Kidney (tissue), 14 donors: Measurements from ENCODE around the gene PRKN. TPM values are rescaled to one million over a fixed set of nuclear protein-coding genes. Genes with fewer than 3 reads are reported as not detected.

Experiments
- DNase-seq, 5 donors: peaks; one replicate each; pipeline ENCODE4 v3.0.0-alpha.2; 2013 to 2020
- FAIRE-seq: peaks from 2 replicates; lab custom pipeline; 2012; peaks lifted over from hg19 to GRCh38; lab: Jason Lieb, UNC
- H3K27ac ChIP-seq, 2 donors: one replicate each; pipeline ENCODE4 v1.7.0; 2013; ENCODE audit warnings: low read depth in 2 of 2, low read length in 2 of 2, inconsistent platforms in 1 of 2
- H3K27me3 ChIP-seq: one replicate; pipeline ENCODE4 v1.7.1; 2013; ENCODE audit warnings: low read length, inconsistent platforms; ENCODE audit not compliant: control insufficient read depth, insufficient read depth
- H3K36me3 ChIP-seq, 3 donors: one replicate each; pipeline versions ENCODE4 v1.7.0 to v1.7.1; 2013; ENCODE audit warnings: low read length in 3 of 3, control low read depth in 1 of 3, inconsistent platforms in 1 of 3; ENCODE audit not compliant: insufficient read depth in 3 of 3, control insufficient read depth in 2 of 3
- H3K4me1 ChIP-seq, 3 donors: one replicate each; pipeline versions ENCODE4 v1.7.0 to v1.7.1; 2013; ENCODE audit warnings: low read length in 3 of 3, inconsistent platforms in 1 of 3, low read depth in 1 of 3; ENCODE audit not compliant: control insufficient read depth in 2 of 3, insufficient read depth in 2 of 3
- H3K4me3 ChIP-seq, 3 donors: one replicate each; pipeline versions ENCODE4 v1.7.0 to v1.8.1; 2013; ENCODE audit warnings: low read length in 3 of 3, control low read depth in 1 of 3, inconsistent platforms in 1 of 3
- H3K9ac ChIP-seq, 3 donors: one replicate each; pipeline versions ENCODE4 v1.7.0 to v1.7.1; 2013; ENCODE audit warnings: low read length in 3 of 3, control low read depth in 1 of 3, inconsistent platforms in 1 of 3
- H3K9me3 ChIP-seq, 3 donors: one replicate each; pipeline versions ENCODE4 v1.7.0 to v1.7.1; 2013; ENCODE audit warnings: low read length in 3 of 3, control low read depth in 1 of 3, inconsistent platforms in 1 of 3; ENCODE audit not compliant: control insufficient read depth in 2 of 3, insufficient read depth in 1 of 3
- CTCF ChIP-seq: IDR thresholded peaks from 3 replicates; pipeline ENCODE4 v1.5.1; 2012; ENCODE audit warnings: mild to moderate bottlenecking, moderate library complexity, borderline replicate concordance; ENCODE audit not compliant: insufficient read depth; ENCODE audit errors: extremely low read depth
- intact Hi-C: fragments of 100-400 bp; cut with DNase I; formaldehyde crosslinking; loops from one replicate; pipeline ENCODE4 v1.11.1; 2022
- polyA plus RNA-seq: library from polyadenylated mRNA; stranded (reverse); fragments of 350-450 nt; fragmentation: Illumina TruSeq; extraction: RNeasy Lipid Tissue Mini Kit (QIAGEN cat#74804); gene quantifications from one replicate; pipeline ENCODE4 v1.2.3, GENCODE V29; 2014; ENCODE audit warnings: low read depth, low replicate concordance; ENCODE audit not compliant: insufficient read depth
- total RNA-seq: library from RNA; stranded (reverse); fragmentation: NEBNext Ultra II Directional; extraction: Animal tissue kit (Norgen Biotek cat#: 25700); gene quantifications from one replicate; pipeline ENCODE4 v1.2.1, GENCODE V29; 2021
- donor health status: control.
- donor health status: control.
- donor health status: control.
- donor health status: control.
- donor health status: control.
- donor health status: DM: yes; HTN: yes; CAD: no.
- donor health status: Normal renal cell carcinoma (clear cell type).

The PRKN gene
- total and polyA plus RNA-seq, 2 donors from 2014 or later: 8.6 to 10.4 TPM

DNA sequence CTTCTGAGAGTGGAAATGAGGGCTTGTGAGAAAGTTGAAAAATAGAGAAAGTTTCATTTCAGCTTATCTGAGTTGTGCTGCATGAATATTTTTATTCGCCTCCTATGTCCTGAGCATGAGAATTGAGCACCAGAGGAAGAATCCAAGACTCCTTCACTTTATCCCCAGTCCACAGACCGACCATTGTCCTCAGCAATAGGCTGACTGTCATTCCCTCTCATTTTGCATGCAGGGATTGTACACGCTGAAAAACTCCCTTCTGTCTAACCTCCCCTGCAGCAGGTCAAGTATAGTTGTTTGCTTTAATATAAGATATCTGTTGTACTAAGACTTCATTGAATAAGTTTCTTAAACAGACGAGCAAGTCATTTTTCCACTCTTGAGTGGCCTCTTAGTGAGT lies 437.6 kb downstream of the PRKN start:
- DNase-seq (no peak), FAIRE-seq (no peak)
- Histone ChIP-seq H3K36me3 (no peaks in the 10 kb centered on the region), H3K4me3 (no peak overlapping the region), H3K27ac (no peak overlapping the region), H3K27me3 (no peaks in the 10 kb centered on the region), H3K9me3 (no peaks in the 10 kb centered on the region), H3K9ac (no peak overlapping the region), H3K4me1 (peaks cover 0 to 2% (median 0%) of the 10 kb centered on the region in 3 donors)
- no peak for TF ChIP-seq CTCF
- intact Hi-C loops: no loop called here

- Histone ChIP-seq H3K9ac (no peak overlapping the region), H3K9me3 (no peaks in the 10 kb centered on the region), H3K36me3 (no peaks in the 10 kb centered on the region), H3K4me3 (no peak overlapping the region), H3K4me1 (no peaks in the 10 kb centered on the region), H3K27ac (no peak overlapping the region), H3K27me3 (no peaks in the 10 kb centered on the region)
- DNase-seq (no peak), FAIRE-seq (peak; percentile 21)
- TF ChIP-seq CTCF: no peak
- intact Hi-C loops: no loop called here
These were observed 453.6 kb downstream of the PRKN start for GRCh38 chr6:162273986-162274385.

DNA sequence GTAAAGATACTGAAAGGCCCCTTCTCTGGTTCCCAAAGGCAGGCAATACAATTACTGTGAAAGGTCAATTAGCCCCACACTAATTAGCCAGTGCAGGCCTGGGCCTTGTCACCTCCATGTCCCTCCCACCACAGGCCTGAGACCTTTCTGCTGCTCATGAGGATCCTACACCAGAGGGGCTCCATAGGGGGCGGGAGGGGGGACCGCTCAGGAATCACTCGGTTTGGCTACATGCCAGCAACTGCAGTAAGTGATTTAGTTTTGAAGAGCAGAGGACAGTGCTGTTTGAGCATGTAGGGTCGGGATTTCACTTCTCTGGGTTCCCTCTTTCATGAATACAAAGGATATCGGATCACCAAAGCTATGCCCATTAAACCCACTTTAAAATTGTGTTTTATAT lies 455.6 kb downstream of the PRKN start:
- Histone ChIP-seq H3K27ac (no peak overlapping the region), H3K9me3 (no peaks in the 10 kb centered on the region), H3K4me3 (no peak overlapping the region), H3K4me1 (no peaks in the 10 kb centered on the region), H3K27me3 (no peaks in the 10 kb centered on the region), H3K9ac (no peak overlapping the region), H3K36me3 (no peaks in the 10 kb centered on the region)
- FAIRE-seq: no peak
- TF ChIP-seq CTCF: no peak
- intact Hi-C loops: no loop called here
- DNase-seq: no peak

GRCh38 chr6:162270966-162271365 lies 456.6 kb downstream of the PRKN start:
- intact Hi-C loops: no loop called here
- FAIRE-seq: no peak
- H3K9ac ChIP-seq: no peak overlapping the region
- H3K4me1 ChIP-seq: no peaks in the 10 kb centered on the region
- H3K27me3 ChIP-seq: no peaks in the 10 kb centered on the region
- TF ChIP-seq CTCF: no peak
- H3K27ac ChIP-seq: no peak overlapping the region
- H3K36me3 ChIP-seq: no peaks in the 10 kb centered on the region
- DNase-seq: no peak
- H3K4me3 ChIP-seq: no peak overlapping the region
- H3K9me3 ChIP-seq: no peaks in the 10 kb centered on the region
